A549 (cell line): ENCODE measurements around the gene GGA2. TPM values are rescaled to one million over a fixed set of nuclear protein-coding genes. Genes with fewer than 3 reads are reported as not detected.

Experiments
- ATOH8 ChIP-seq: fragments of 250-450 bp; sonication (Bioruptor Pico); IDR thresholded peaks from 2 replicates; pipeline ENCODE4 v1.5.0; 2020; ENCODE audit warnings: low read depth, mild to moderate bottlenecking, moderate library complexity
- BCL3 ChIP-seq: fragments of >200 bp; sonication (Bioruptor Twin); formaldehyde crosslinking; IDR thresholded peaks from 3 replicates; pipeline ENCODE4 v1.6.1; 2016
- CBX2 ChIP-seq: fragments of 200-600 bp; sonication (generic); IDR thresholded peaks from 2 replicates; pipeline ENCODE4 v1.6.1; 2016; ENCODE audit warnings: low read depth, mild to moderate bottlenecking, borderline replicate concordance
- CTCF ChIP-seq: fragments of >200 bp; sonication (Bioruptor Twin); formaldehyde crosslinking; IDR thresholded peaks from 3 replicates; pipeline ENCODE4 v1.5.1; 2016
- EHMT2 ChIP-seq: fragments of 200-600 bp; sonication (generic); IDR thresholded peaks from 2 replicates; pipeline ENCODE4 v1.6.1; 2016; ENCODE audit warnings: antibody characterized with exemption, low read depth, mild to moderate bottlenecking, moderate library complexity
- FOSB ChIP-seq: fragments of 250-450 bp; sonication (Bioruptor Pico); IDR thresholded peaks from 2 replicates; pipeline ENCODE4 v1.5.0; 2020; ENCODE audit warnings: mild to moderate bottlenecking, moderate library complexity
- GATA3 ChIP-seq: IDR thresholded peaks from 2 replicates; pipeline ENCODE4 v1.6.1; 2012; ENCODE audit warnings: borderline replicate concordance
- HMGXB4 ChIP-seq: fragments of 250-450 bp; sonication (Bioruptor Pico); IDR thresholded peaks from 2 replicates; pipeline ENCODE4 v1.5.0; 2021; ENCODE audit warnings: mild to moderate bottlenecking, moderate library complexity, borderline replicate concordance
- HOXB13 ChIP-seq: fragments of 250-450 bp; sonication (Bioruptor Pico); IDR thresholded peaks from 2 replicates; pipeline ENCODE4 v1.5.0; 2020; ENCODE audit warnings: low read depth, mild to moderate bottlenecking, moderate library complexity
- MAFK ChIP-seq: fragments of 450-650 bp; IDR thresholded peaks from 2 replicates; pipeline ENCODE4 v1.6.1; 2014; ENCODE audit not compliant: partially characterized antibody
- MAZ ChIP-seq: fragments of 150-350 bp; IDR thresholded peaks from 2 replicates; pipeline ENCODE4 v1.6.1; 2014; ENCODE audit warnings: antibody characterized with exemption, low read depth, low read length, borderline replicate concordance
- NPAS2 ChIP-seq: fragments of 250-450 bp; sonication (Bioruptor Pico); IDR thresholded peaks from 2 replicates; pipeline ENCODE4 v1.8.0; 2022; ENCODE audit warnings: mild to moderate bottlenecking, moderate library complexity, borderline replicate concordance
- NR3C1 ChIP-seq: fragments of >200 bp; sonication (Bioruptor Twin); formaldehyde crosslinking; IDR thresholded peaks from 3 replicates; pipeline ENCODE4 v1.6.1; 2017
- PHF8 ChIP-seq: fragments of 200-600 bp; sonication (generic); IDR thresholded peaks from 2 replicates; pipeline ENCODE4 v1.6.1; 2016; ENCODE audit warnings: low read depth, mild to moderate bottlenecking, antibody characterized with exemption, moderate library complexity, borderline replicate concordance
- RAD21 ChIP-seq, 2 experiments: fragments of >200 bp in 1 of 2; sonication (Bioruptor Twin) in 1 of 2; formaldehyde crosslinking in 1 of 2; IDR thresholded peaks in 1 of 2; conservative IDR thresholded peaks in 1 of 2; 2 replicates in 1 of 2; 3 replicates in 1 of 2; pipeline ENCODE4 v1.6.1; 2012 to 2018; ENCODE audit warnings: inconsistent platforms in 1 of 2
- RARB ChIP-seq: fragments of 250-450 bp; sonication (Bioruptor Pico); IDR thresholded peaks from 2 replicates; pipeline ENCODE4 v1.8.0; 2021; ENCODE audit warnings: mild to moderate bottlenecking, moderate library complexity
- RCOR1 ChIP-seq: fragments of 150-350 bp; IDR thresholded peaks from 2 replicates; pipeline ENCODE4 v1.6.1; 2014; ENCODE audit warnings: antibody characterized with exemption, low read length, low read depth
- RFX5 ChIP-seq: fragments of 450-650 bp; IDR thresholded peaks from 2 replicates; pipeline ENCODE4 v1.7.1; 2014; ENCODE audit warnings: antibody characterized with exemption, mild to moderate bottlenecking, moderate library complexity
- RNF2 ChIP-seq: fragments of 200-600 bp; sonication (generic); IDR thresholded peaks from 2 replicates; pipeline ENCODE4 v1.6.1; 2016; ENCODE audit warnings: low read depth, mild to moderate bottlenecking, antibody characterized with exemption, moderate library complexity, borderline replicate concordance
- SMC3 ChIP-seq: fragments of >200 bp; sonication (Bioruptor Twin); formaldehyde crosslinking; IDR thresholded peaks from 3 replicates; pipeline ENCODE4 v1.6.1; 2018; ENCODE audit warnings: inconsistent platforms
- SREBF2 ChIP-seq: fragments of 450-650 bp; IDR thresholded peaks from 2 replicates; pipeline ENCODE4 v1.6.1; 2014; ENCODE audit warnings: mild to moderate bottlenecking, moderate library complexity
- TFCP2L1 ChIP-seq: fragments of 250-450 bp; sonication (Bioruptor Pico); IDR thresholded peaks from 2 replicates; pipeline ENCODE4 v1.5.0; 2021; ENCODE audit warnings: mild to moderate bottlenecking
- USF2 ChIP-seq: fragments of 450-650 bp; IDR thresholded peaks from 2 replicates; pipeline ENCODE4 v1.6.1; 2014; ENCODE audit warnings: antibody characterized with exemption
- ZFP36 ChIP-seq: fragments of 450-650 bp; IDR thresholded peaks from 2 replicates; pipeline ENCODE4 v1.6.1; 2014; ENCODE audit warnings: borderline replicate concordance; ENCODE audit not compliant: partially characterized antibody
- ZSCAN20 ChIP-seq: fragments of 250-450 bp; sonication (Bioruptor Pico); IDR thresholded peaks from 2 replicates; pipeline ENCODE4 v1.8.0; 2022; ENCODE audit warnings: mild to moderate bottlenecking, moderate library complexity
- polyA plus RNA-seq, 4 experiments: library from polyadenylated mRNA; depleted of rRNA in 3 of 4; stranded (reverse); fragments of >200 nt; fragmentation: RNase III in 1 of 4; extraction: RNeasy Plus Mini Kit Qiagen cat#74134 plus additional on column Dnase treatment in 1 of 4; gene quantifications; 2 replicates in 3 of 4; 3 replicates in 1 of 4; pipeline ENCODE4 v1.2.3, GENCODE V29; 2011 to 2017

Gene GGA2
- polyA plus RNA-seq, 2 of the 4 experiments (the other 2 are of a cell fraction): 33.1 to 57.9 TPM

GRCh38 chr16:23510164-23510914 is at the start of gene GGA2 (continued):
- TF ChIP-seq MAZ (no peak), RCOR1 (no peak), BCL3 (peak; percentile 84), GATA3 (no peak), ZSCAN20 (CRISPR knock-in tag) (no peak), HMGXB4 (CRISPR knock-in tag) (no peak), USF2 (peak; percentile 87), HOXB13 (no peak; the same call in 1 of the 2 replicates), SREBF2 (no peak), MAFK (peak; percentile 55), EHMT2 (no peak), NPAS2 (CRISPR knock-in tag) (peak; percentile 86), ZFP36 (no peak), TFCP2L1 (CRISPR knock-in tag) (no peak), CBX2 (no peak), SMC3 (no peak), CTCF (no peak), RARB (CRISPR knock-in tag) (no peak), PHF8 (peak; percentile 62; the same call in 1 of the 2 replicates), RAD21 (conservative IDR thresholded peaks at IDR 0.05 in 1 of 2, IDR thresholded peaks at IDR 0.05 in 1 of 2) (0 out of 5 replicates have a peak, but pooled peaks of 1 of the 2 experiments have one; percentile 9), NR3C1 (no peak), ATOH8 (CRISPR knock-in tag) (no peak), RNF2 (no peak), RFX5 (no peak), FOSB (CRISPR knock-in tag) (peak; percentile 50; the same call in 1 of the 2 replicates)
- TF ChIP-seq, all 56 proteins: peak for 15
